ENCODE results near the gene ZNF860. TPM values are rescaled to one million over a fixed set of nuclear protein-coding genes. Genes with fewer than 3 reads are reported as not detected.
A peak's percentile ranks its signal among the peaks of the same experiment; 100 is the strongest.
"Not testable (repeated sequence)": the region's sequence is repeated elsewhere in the genome, so short reads cannot be mapped to it uniquely, and the experiment has no call there.

Gene ZNF860
- total and polyA plus RNA-seq, 2 donors = 0.24 to 0.52 TPM

DNA sequence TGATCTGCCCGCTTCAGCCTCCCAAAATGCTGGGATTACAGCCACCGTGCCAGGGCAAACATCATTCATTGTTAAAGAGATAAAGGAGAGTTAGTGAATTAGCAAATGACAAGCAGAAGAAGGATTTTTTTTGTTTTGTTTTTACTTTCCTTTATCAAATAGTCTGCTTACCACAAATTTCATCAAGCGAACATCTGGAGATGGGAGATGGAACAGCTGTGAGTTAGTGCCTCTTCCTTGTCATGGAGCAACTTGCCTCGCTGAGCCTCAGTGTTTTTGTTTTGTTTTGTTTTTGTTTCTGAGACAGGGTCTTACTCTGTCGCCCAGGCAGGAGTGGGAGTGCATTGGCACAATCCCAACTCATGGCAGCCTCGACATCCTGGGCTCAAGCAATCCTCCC lies 15.9 kb downstream of the ZNF860 start:
- Histone ChIP-seq H3K4me1 (ENCODE audit: control insufficient read depth in 2 of 2, insufficient read depth in 2 of 2, low read length in 2 of 2) (no peaks in the 10 kb centered on the region), H3K27me3 (ENCODE audit: control insufficient read depth in 2 of 2, insufficient read depth in 1 of 2, low read length in 1 of 2) (no peaks in the 10 kb centered on the region), H3K9me3 (ENCODE audit: control insufficient read depth in 2 of 2, insufficient read depth in 1 of 2, low read length in 1 of 2) (no peaks in the 10 kb centered on the region), H3K4me3 (ENCODE audit: low read length in 2 of 2) (no peak overlapping the region), H3K27ac (ENCODE audit: low read depth in 1 of 2, low read length in 1 of 2) (no peak overlapping the region), H3K36me3 (ENCODE audit: control insufficient read depth in 2 of 2, insufficient read depth in 2 of 2, low read length in 1 of 2) (no peaks in the 10 kb centered on the region)
- 82% methylated on average over 6 of the region's 6 CpGs for WGBS
- DNase-seq (ENCODE audit: low read depth in 6 of 9, low spot score in 9 of 9) = no peak

DNA sequence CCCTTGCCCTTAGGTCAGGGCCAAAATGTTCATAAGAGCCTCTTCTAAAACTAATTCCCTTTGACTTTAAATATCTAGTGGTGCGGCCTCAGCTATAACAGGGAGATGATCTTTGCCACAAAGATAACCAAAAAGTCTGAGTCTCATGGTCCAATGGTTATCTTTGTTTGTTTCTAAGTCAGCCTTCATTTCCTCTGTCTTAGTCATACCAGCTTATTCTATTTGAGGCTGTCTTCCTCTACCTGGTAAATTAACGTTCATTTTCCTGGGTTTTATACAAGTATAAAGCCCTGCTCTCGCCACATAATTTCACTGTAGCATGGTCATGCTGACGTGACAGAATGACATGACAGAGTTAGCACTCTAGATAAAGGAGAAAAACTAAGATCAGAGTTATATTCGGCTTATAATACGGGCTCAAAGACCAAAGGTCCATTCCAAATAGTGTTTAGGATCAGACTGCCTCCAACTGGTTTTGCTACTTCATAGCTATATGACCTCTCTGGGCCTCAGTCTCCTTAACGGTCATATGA lies 18.4 kb downstream of the ZNF860 start:
- no peak for DNase-seq (ENCODE audit: low read depth in 6 of 9, low spot score in 9 of 9)
- Histone ChIP-seq H3K27me3 (ENCODE audit: control insufficient read depth in 2 of 2, insufficient read depth in 1 of 2, low read length in 1 of 2) (no peaks in the 10 kb centered on the region), H3K4me1 (ENCODE audit: control insufficient read depth in 2 of 2, insufficient read depth in 2 of 2, low read length in 2 of 2) (no peaks in the 10 kb centered on the region), H3K27ac (ENCODE audit: low read depth in 1 of 2, low read length in 1 of 2) (no peak overlapping the region), H3K4me3 (ENCODE audit: low read length in 2 of 2) (no peak overlapping the region), H3K9me3 (ENCODE audit: control insufficient read depth in 2 of 2, insufficient read depth in 1 of 2, low read length in 1 of 2) (no peaks in the 10 kb centered on the region), H3K36me3 (ENCODE audit: control insufficient read depth in 2 of 2, insufficient read depth in 2 of 2, low read length in 1 of 2) (no peaks in the 10 kb centered on the region)
- WGBS = 91% methylated on average over 7 of the region's 7 CpGs

GRCh38 chr3:32000877-32001276 lies 19.3 kb downstream of the ZNF860 start:
- no peaks in the 10 kb centered on the region for H3K9me3 ChIP-seq (ENCODE audit: control insufficient read depth in 2 of 2, insufficient read depth in 1 of 2, low read length in 1 of 2)
- H3K27me3 ChIP-seq (ENCODE audit: control insufficient read depth in 2 of 2, insufficient read depth in 1 of 2, low read length in 1 of 2) = no peaks in the 10 kb centered on the region
- no peak for DNase-seq (ENCODE audit: low read depth in 6 of 9, low spot score in 9 of 9)
- H3K27ac ChIP-seq (ENCODE audit: low read depth in 1 of 2, low read length in 1 of 2) = no peak overlapping the region
- H3K4me3 ChIP-seq (ENCODE audit: low read length in 2 of 2) = no peak overlapping the region
- 96% methylated on average over 3 of the region's 3 CpGs for WGBS
- no peaks in the 10 kb centered on the region for H3K4me1 ChIP-seq (ENCODE audit: control insufficient read depth in 2 of 2, insufficient read depth in 2 of 2, low read length in 2 of 2)
- H3K36me3 ChIP-seq (ENCODE audit: control insufficient read depth in 2 of 2, insufficient read depth in 2 of 2, low read length in 1 of 2) = no peaks in the 10 kb centered on the region

DNA sequence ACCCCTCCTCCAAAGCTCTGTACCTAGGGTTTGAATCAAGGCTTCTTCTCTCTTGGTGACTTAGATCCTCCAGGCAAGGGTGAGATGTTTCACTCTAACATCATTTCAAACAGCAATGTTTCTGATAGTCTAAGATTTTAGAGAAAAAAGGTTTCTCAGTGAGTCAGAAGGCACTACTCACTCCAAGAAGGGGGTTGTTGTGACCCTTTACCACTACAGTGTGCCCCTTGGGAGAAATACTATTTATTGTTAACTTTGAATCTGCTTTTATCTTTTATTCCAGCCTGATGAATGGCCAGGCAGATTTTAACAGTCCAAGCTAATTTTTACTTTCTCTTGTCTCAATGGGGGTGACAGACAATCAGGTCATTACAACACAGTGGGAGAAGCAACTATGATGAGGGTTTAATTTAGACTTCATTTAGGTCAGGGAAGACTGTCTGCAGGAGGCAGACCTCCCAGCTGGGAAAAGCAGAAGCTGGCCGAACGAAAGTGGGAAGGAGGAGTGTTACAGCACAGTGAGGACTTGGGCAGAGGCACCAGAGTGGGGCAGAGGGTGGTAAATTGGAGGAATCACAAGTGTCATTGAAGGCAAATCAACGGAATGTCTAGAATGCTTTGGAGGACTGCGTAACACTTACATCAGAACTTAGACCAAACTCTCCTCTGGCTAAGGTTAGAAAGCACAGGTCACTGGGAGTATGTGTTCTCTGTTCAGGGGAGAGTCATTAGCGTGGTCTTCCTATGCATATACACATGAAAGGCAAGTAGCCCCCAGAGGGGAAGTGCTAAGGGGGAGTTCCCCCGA lies 21.2 kb downstream of the ZNF860 start:
- 54% methylated on average over 6 of the region's 6 CpGs for WGBS
- H3K9me3 ChIP-seq (ENCODE audit: control insufficient read depth in 2 of 2, insufficient read depth in 1 of 2, low read length in 1 of 2) = no peaks in the 10 kb centered on the region
- no peaks in the 10 kb centered on the region for H3K36me3 ChIP-seq (ENCODE audit: control insufficient read depth in 2 of 2, insufficient read depth in 2 of 2, low read length in 1 of 2)
- no peaks in the 10 kb centered on the region for H3K4me1 ChIP-seq (ENCODE audit: control insufficient read depth in 2 of 2, insufficient read depth in 2 of 2, low read length in 2 of 2)
- H3K27ac ChIP-seq (ENCODE audit: low read depth in 1 of 2, low read length in 1 of 2) = no peak overlapping the region
- DNase-seq (ENCODE audit: low read depth in 6 of 9, low spot score in 9 of 9) = no peak
- no peak overlapping the region for H3K4me3 ChIP-seq (ENCODE audit: low read length in 2 of 2)
- H3K27me3 ChIP-seq (ENCODE audit: control insufficient read depth in 2 of 2, insufficient read depth in 1 of 2, low read length in 1 of 2) = no peaks in the 10 kb centered on the region

GRCh38 chr3:32003380-32003779 lies 21.8 kb downstream of the ZNF860 start:
- Histone ChIP-seq H3K36me3 (ENCODE audit: control insufficient read depth in 2 of 2, insufficient read depth in 2 of 2, low read length in 1 of 2) (no peaks in the 10 kb centered on the region), H3K9me3 (ENCODE audit: control insufficient read depth in 2 of 2, insufficient read depth in 1 of 2, low read length in 1 of 2) (no peaks in the 10 kb centered on the region), H3K4me1 (ENCODE audit: control insufficient read depth in 2 of 2, insufficient read depth in 2 of 2, low read length in 2 of 2) (no peaks in the 10 kb centered on the region), H3K27ac (ENCODE audit: low read depth in 1 of 2, low read length in 1 of 2) (no peak overlapping the region), H3K4me3 (ENCODE audit: low read length in 2 of 2) (no peak overlapping the region), H3K27me3 (ENCODE audit: control insufficient read depth in 2 of 2, insufficient read depth in 1 of 2, low read length in 1 of 2) (no peaks in the 10 kb centered on the region)
- 97% methylated on average over 3 of the region's 3 CpGs for WGBS
- DNase-seq (ENCODE audit: low read depth in 6 of 9, low spot score in 9 of 9) = no peak

DNA sequence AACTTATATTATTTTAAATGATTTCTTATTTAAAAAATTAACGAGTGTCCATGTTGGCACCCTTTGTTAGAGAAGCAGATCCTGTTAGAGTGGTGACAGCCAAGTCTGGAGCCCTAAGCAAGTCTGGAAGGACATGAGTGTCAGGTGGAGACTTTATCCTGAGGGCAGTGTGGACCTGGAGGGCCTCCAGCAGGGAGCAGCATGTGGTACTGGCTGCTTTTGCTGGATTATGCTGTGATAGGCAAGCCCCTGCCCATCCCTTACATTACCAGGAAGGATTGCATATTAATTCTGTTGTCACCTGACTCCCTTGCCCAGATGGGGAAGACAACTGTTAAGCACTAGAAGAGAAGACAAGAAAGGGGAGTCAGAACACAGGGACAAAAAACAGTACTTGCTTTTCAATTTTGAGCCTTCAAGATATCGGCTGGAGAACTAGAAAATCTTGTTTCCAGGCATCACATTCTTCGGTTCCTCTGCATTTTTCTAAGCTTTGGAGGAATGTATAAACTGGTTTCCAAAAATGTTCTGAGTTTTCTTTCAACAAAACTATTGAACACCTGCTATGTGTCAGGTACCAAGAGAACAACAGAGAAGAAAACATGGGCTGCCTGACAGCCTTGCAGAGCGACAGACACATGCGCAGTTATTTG lies 22.7 kb downstream of the ZNF860 start:
- H3K27ac ChIP-seq (ENCODE audit: low read depth in 1 of 2, low read length in 1 of 2) = no peak overlapping the region
- H3K36me3 ChIP-seq (ENCODE audit: control insufficient read depth in 2 of 2, insufficient read depth in 2 of 2, low read length in 1 of 2) = no peaks in the 10 kb centered on the region
- no peak overlapping the region for H3K4me3 ChIP-seq (ENCODE audit: low read length in 2 of 2)
- H3K27me3 ChIP-seq (ENCODE audit: control insufficient read depth in 2 of 2, insufficient read depth in 1 of 2, low read length in 1 of 2) = no peaks in the 10 kb centered on the region
- no peak for DNase-seq (ENCODE audit: low read depth in 6 of 9, low spot score in 9 of 9)
- no peaks in the 10 kb centered on the region for H3K9me3 ChIP-seq (ENCODE audit: control insufficient read depth in 2 of 2, insufficient read depth in 1 of 2, low read length in 1 of 2)
- 96% methylated on average over 5 of the region's 5 CpGs for WGBS
- no peaks in the 10 kb centered on the region for H3K4me1 ChIP-seq (ENCODE audit: control insufficient read depth in 2 of 2, insufficient read depth in 2 of 2, low read length in 2 of 2)

- over 99% methylated on average over 2 of the region's 2 CpGs for WGBS
- no peak for DNase-seq (ENCODE audit: low read depth in 6 of 9, low spot score in 9 of 9)
- peaks cover 2 to 5% of the 10 kb centered on the region in 2 donors for H3K4me1 ChIP-seq (ENCODE audit: control insufficient read depth in 2 of 2, insufficient read depth in 2 of 2, low read length in 2 of 2)
Measured at GRCh38 chr3:32009101-32009500, 27.6 kb downstream of the ZNF860 start.

DNA sequence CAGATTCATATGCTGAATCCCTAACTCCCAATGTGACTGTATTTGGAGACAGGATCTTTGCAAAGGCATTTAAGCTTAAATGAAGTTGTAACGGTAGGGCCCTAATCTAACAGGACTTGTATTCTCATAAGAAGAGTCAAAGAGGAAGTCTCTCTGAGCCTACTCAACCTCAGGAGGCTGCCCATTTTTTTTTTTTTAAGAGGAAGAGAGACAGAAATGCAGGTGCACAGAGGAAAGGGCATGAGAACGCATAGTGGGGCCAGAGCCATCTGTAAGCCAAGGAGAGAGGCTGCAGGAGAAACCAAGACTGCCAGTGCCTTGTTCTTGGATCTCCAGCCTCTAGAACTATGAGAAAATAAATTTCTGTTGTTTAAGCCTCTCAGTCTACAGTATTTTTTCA lies 28.4 kb downstream of the ZNF860 start:
- Histone ChIP-seq H3K27ac (ENCODE audit: low read depth in 1 of 2, low read length in 1 of 2) (no peak overlapping the region), H3K4me3 (ENCODE audit: low read length in 2 of 2) (no peak overlapping the region), H3K36me3 (ENCODE audit: control insufficient read depth in 2 of 2, insufficient read depth in 2 of 2, low read length in 1 of 2) (no peaks in the 10 kb centered on the region), H3K4me1 (ENCODE audit: control insufficient read depth in 2 of 2, insufficient read depth in 2 of 2, low read length in 2 of 2) (peaks cover 2 to 5% of the 10 kb centered on the region in 2 donors), H3K27me3 (ENCODE audit: control insufficient read depth in 2 of 2, insufficient read depth in 1 of 2, low read length in 1 of 2) (no peaks in the 10 kb centered on the region), H3K9me3 (ENCODE audit: control insufficient read depth in 2 of 2, insufficient read depth in 1 of 2, low read length in 1 of 2) (no peaks in the 10 kb centered on the region)
- DNase-seq (ENCODE audit: low read depth in 6 of 9, low spot score in 9 of 9) = peak in 4 of 9 donors; percentile 10 to 54 (median 14)
- 43% methylated on average over 2 of the region's 2 CpGs for WGBS

More at GRCh38 chr3:32009101-32009500, 27.6 kb downstream of the ZNF860 start:
- no peak overlapping the region for H3K27ac ChIP-seq (ENCODE audit: low read depth in 1 of 2, low read length in 1 of 2)
- no peaks in the 10 kb centered on the region for H3K36me3 ChIP-seq (ENCODE audit: control insufficient read depth in 2 of 2, insufficient read depth in 2 of 2, low read length in 1 of 2)
- no peaks in the 10 kb centered on the region for H3K27me3 ChIP-seq (ENCODE audit: control insufficient read depth in 2 of 2, insufficient read depth in 1 of 2, low read length in 1 of 2)
- H3K9me3 ChIP-seq (ENCODE audit: control insufficient read depth in 2 of 2, insufficient read depth in 1 of 2, low read length in 1 of 2) = no peaks in the 10 kb centered on the region
- H3K4me3 ChIP-seq (ENCODE audit: low read length in 2 of 2) = no peak overlapping the region

DNA sequence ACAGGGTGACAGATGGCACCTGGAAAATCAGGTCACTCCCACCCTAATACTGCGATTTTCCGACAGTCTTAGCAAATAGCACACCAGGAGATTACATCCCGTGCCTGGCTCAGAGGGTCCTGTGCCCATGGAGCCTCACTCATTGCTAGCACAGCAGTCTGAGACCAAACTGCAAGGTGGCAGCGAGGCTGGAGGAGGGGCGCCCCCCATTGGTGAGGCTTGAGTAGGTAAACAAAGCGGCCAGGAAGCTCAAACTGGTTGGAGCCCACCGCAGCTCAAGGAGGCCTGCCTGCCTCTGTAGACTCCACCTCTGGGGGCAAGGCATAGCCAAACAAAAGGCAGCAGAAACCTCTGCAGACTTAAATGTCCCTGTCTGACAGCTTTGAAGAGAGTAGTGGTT lies 29.1 kb downstream of the ZNF860 start:
- not testable (repeated sequence) for H3K27ac ChIP-seq (ENCODE audit: low read depth in 1 of 2, low read length in 1 of 2); H3K4me3 ChIP-seq (ENCODE audit: low read length in 2 of 2); H3K4me1 ChIP-seq (ENCODE audit: control insufficient read depth in 2 of 2, insufficient read depth in 2 of 2, low read length in 2 of 2); H3K9me3 ChIP-seq (ENCODE audit: control insufficient read depth in 2 of 2, insufficient read depth in 1 of 2, low read length in 1 of 2); H3K36me3 ChIP-seq (ENCODE audit: control insufficient read depth in 2 of 2, insufficient read depth in 2 of 2, low read length in 1 of 2); DNase-seq (ENCODE audit: low read depth in 6 of 9, low spot score in 9 of 9); H3K27me3 ChIP-seq (ENCODE audit: control insufficient read depth in 2 of 2, insufficient read depth in 1 of 2, low read length in 1 of 2)
- 97% methylated on average over 7 of the region's 7 CpGs for WGBS
